NCI-H1694 treated with DMSO at 0.1 percent for 48 hours (cell line): ENCODE measurements around the gene RYR1.
"Not testable (repeated sequence)": the region's sequence is repeated elsewhere in the genome, so short reads cannot be mapped to it uniquely, and the experiment has no call there.

Source experiments
- DNase-seq: peaks from one replicate; lab custom pipeline; 2025; lab: John Stamatoyannopoulos, UW

RYR1 gene

GRCh38 chr19:38427035-38427677 lies 6.3 kb upstream of the RYR1 start:
- DNase-seq = not testable (repeated sequence)

- no peak for DNase-seq
Measured at GRCh38 chr19:38429055-38429810, 4.3 kb upstream of the RYR1 start.

- no peak for DNase-seq
Measured at GRCh38 chr19:38429811-38430156, 3.7 kb upstream of the RYR1 start.

GRCh38 chr19:38430931-38431330 lies 2.6 kb upstream of the RYR1 start:
- DNase-seq = no peak

- DNase-seq = no peak
Measured at GRCh38 chr19:38434549-38435051, 1.1 kb downstream of the RYR1 start.

DNA sequence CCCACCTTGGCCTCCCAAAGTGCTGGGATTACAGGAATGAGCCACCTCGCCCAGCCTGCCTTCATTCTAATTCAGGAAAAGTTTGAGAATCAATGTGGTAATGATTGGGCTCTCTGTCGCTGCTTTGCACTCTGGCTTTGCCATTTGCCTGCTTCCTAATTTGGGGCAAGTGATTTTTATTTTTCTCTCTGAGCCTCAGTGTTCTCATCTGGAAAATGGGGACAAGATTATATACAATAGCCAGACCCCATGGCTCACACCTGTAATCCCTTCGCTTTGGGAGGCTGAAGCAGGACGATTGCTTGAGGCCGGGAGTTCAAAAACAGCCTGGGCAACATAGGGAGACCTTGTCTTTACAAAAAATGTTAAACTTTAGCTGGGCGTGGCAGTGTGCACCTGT lies 3.8 kb downstream of the RYR1 start:
- no peak for DNase-seq

- no peak for DNase-seq
Measured at GRCh38 chr19:38437917-38438316, 4.4 kb downstream of the RYR1 start.

GRCh38 chr19:38440592-38440991 lies 7.1 kb downstream of the RYR1 start:
- DNase-seq = no peak

- DNase-seq = no peak
Measured at GRCh38 chr19:38441657-38442348, 8.3 kb downstream of the RYR1 start.

- DNase-seq = no peak
Measured at GRCh38 chr19:38442736-38443135, 9.2 kb downstream of the RYR1 start.

DNA sequence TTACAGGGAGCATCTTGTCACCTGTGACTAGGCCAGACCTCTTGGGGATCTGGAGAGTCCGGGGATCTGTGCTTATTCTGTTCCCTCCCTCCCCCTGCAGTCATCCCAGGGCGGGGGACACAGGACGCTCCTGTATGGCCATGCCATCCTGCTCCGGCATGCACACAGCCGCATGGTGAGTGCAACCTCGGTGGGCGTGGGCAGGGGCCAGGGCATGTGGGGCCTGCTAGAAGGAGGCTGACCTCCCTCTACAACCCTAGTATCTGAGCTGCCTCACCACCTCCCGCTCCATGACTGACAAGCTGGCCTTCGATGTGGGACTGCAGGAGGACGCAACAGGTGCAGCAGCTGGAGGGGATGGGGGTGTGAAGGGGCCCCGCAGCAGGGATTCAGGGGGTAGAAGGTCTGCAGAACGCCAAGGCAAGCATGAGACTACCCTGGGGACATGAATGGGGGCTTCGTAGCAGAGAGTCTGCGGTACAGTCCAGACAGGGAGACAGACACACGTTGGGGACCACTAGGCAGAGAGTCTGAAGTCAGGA lies 10.0 kb downstream of the RYR1 start:
- DNase-seq = no peak

GRCh38 chr19:38444026-38444425 lies 10.5 kb downstream of the RYR1 start:
- no peak for DNase-seq

GRCh38 chr19:38445362-38445761 lies 11.9 kb downstream of the RYR1 start:
- DNase-seq = no peak

DNA sequence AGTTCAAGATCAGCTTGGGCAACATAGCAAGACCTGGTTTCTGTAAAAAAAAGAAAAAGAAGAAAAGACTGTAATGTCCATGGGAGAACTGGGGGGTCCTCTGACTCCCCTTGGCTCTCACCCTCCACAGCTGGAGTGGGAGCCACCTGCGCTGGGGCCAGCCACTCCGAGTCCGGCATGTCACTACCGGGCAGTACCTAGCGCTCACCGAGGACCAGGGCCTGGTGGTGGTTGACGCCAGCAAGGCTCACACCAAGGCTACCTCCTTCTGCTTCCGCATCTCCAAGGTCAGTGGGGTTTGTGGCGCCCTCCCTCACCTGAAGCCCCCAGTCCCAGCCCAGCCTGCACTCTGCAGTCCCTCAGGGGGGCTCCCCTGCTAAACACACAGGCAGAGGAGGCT lies 14.7 kb downstream of the RYR1 start:
- DNase-seq = no peak

DNA sequence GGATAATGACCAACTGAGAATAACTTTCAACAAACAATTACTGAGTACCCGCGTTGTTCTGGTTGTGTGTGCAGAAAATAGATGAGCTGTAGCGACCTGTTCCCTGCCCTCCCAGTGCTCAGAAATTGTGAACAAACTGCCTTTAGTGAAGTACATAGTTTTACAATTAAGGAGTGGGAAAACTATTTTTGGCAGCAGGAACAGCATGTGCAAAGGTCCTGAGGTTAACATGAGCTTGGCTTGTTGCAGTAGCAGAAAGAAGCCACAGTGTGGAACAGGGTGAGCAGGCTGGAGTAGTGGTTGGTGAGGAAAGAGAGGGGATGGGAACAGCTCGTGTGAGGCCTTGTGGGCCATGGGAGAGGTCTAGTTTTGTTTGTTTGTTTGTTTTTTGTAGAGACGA lies 16.0 kb downstream of the RYR1 start:
- no peak for DNase-seq

- no peak for DNase-seq
Measured at GRCh38 chr19:38451036-38451435, 17.5 kb downstream of the RYR1 start.

DNA sequence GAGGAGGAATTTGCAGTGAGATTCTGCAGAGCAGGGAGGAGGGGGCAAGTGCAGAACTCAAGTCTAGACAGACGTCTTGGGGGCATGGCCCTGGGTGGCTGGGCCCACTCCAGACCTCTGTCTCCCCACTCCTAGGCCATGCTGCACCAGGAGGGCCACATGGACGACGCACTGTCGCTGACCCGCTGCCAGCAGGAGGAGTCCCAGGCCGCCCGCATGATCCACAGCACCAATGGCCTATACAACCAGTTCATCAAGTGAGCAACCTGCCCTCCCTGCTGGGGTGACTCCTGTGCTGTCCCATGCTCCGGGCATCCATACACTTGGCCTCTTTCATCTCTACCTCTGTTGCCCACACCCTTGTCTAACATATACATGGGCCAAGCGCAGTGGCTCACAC lies 18.1 kb downstream of the RYR1 start:
- no peak for DNase-seq

DNA sequence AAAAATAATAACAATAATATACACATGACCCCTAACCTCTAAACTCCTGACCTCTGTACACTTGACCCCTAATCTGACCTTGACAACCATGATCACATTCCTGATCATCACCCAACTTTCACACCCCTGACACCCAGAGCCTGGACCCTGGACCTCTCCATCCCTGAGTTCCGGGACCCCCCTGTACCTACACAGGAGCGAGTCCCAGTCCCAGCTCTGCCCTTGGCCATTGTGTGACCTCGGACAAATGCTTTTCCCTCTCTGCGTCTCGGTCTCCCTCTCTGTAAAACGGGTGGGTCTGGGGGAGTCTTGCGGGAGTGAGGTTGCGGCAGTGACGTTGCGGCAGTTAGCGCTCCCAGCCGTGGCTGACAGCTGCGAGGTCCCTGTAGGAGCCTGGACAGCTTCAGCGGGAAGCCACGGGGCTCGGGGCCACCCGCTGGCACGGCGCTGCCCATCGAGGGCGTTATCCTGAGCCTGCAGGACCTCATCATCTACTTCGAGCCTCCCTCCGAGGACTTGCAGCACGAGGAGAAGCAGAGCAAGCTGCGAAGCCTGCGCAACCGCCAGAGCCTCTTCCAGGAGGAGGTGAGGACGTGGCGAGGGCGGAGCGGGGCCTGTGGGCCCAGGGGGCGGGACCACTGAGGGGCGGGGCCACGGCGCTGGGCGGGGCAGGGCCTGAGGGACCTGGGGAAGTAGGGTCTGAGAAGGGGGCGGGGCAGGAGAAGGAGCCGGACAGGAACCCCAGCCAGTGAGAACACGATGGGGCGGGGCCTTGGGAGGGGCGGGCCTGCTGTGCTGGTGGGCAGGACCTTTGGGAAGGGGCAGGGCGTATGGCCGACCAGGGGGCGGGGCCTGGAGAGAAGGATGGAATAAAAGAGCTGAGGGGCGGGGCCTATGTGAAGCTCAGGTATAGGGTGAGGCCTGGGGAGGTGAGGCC lies 19.2 kb downstream of the RYR1 start:
- DNase-seq = no peak

DNA sequence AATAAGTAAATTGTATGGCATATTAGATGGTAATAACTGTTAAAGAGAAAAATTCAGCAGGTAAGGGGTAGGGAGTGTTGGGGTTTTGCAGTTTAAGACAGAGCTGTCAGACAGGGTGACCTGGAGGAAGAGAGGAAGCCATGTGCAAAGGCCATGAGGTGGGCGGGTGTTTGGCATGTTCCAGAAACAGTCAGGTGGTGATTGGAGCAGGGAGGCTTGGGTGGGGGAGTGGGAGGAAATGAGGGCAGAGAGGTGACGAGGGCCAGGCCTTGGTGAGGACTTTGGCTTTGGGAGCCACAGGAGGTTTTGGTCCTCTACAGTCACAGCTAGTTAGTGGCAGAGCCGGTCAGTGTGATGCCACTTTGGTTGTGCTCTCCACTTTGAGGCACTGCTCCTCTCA lies 20.1 kb downstream of the RYR1 start:
- DNase-seq = no peak

DNA sequence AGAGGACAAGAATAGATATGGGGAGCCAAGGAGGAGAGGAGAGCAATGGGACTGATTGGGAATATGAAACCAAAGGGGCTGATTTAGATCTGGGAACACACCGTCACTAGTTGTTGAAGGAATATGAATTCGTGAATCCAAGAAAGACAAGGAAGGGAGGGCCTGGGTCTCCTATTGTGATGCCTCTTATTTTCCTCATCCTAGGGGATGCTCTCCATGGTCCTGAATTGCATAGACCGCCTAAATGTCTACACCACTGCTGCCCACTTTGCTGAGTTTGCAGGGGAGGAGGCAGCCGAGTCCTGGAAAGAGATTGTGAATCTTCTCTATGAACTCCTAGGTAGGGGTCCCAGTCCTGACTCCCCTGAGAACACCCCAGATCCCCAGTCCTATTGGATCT lies 21.5 kb downstream of the RYR1 start:
- no peak for DNase-seq

DNA sequence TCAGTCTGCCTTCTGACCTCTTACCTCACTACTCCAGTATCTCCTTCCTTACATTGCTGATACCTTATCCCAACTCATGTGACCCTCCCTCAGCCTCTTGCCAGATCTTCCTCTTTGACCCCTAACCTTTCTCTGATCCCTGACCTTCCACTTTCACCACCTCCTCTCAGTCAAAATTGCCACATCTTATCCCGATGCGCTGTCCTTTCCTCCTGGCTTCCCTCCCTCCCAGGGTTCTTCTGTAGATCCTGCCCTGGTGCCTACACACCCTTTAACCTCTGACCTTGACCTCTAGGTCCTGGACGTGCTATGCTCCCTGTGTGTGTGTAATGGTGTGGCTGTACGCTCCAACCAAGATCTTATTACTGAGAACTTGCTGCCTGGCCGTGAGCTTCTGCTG lies 23.7 kb downstream of the RYR1 start:
- no peak for DNase-seq
